SK-N-MC (cell line): ENCODE measurements around the gene ZCCHC14.

Source experiments
- DNase-seq: peaks from one replicate; pipeline ENCODE4 v3.0.0-alpha.2; 2011; ENCODE audit warnings: low read depth, low spot score
- H3K27ac ChIP-seq: fragments of 200-600 bp; sonication (generic); 2 replicates; pipeline ENCODE4 v1.5.1; 2016; ENCODE audit warnings: mixed run types
- H3K36me3 ChIP-seq: fragments of 200-600 bp; sonication (generic); 2 replicates; pipeline ENCODE4 v1.6.1; 2017; ENCODE audit warnings: antibody characterized with exemption, low read length, mixed read lengths; ENCODE audit not compliant: insufficient read depth
- H3K4me3 ChIP-seq: fragments of 200-600 bp; sonication (generic); 2 replicates; pipeline ENCODE4 v1.5.1; 2016
- H3K9ac ChIP-seq: fragments of 200-600 bp; sonication (generic); 2 replicates; pipeline ENCODE4 v1.8.0; 2017; ENCODE audit warnings: mixed run types, mixed read lengths; ENCODE audit not compliant: insufficient read length
- H3K9me3 ChIP-seq: fragments of 200-600 bp; sonication (generic); 2 replicates; pipeline ENCODE4 v1.6.1; 2017; ENCODE audit warnings: low read depth, mild to moderate bottlenecking, antibody characterized with exemption, low read length, moderate library complexity, mixed read lengths
- EZH2 ChIP-seq: fragments of 200-600 bp; sonication (generic); IDR thresholded peaks from one replicate; pipeline ENCODE4 v1.6.1; 2017; ENCODE audit warnings: antibody characterized with exemption
- FOXP2 ChIP-seq: optimal IDR thresholded peaks from 2 replicates; pipeline ENCODE3; 2011; ENCODE audit warnings: mild to moderate bottlenecking, moderate library complexity; ENCODE audit not compliant: insufficient read depth; ENCODE audit errors: extremely low read length, control extremely low read depth
- POLR2AphosphoS5 ChIP-seq: IDR thresholded peaks from 2 replicates; pipeline ENCODE4 v1.6.1; 2012; ENCODE audit warnings: mild to moderate bottlenecking, low read depth, low read length, borderline replicate concordance

The ZCCHC14 gene

DNA sequence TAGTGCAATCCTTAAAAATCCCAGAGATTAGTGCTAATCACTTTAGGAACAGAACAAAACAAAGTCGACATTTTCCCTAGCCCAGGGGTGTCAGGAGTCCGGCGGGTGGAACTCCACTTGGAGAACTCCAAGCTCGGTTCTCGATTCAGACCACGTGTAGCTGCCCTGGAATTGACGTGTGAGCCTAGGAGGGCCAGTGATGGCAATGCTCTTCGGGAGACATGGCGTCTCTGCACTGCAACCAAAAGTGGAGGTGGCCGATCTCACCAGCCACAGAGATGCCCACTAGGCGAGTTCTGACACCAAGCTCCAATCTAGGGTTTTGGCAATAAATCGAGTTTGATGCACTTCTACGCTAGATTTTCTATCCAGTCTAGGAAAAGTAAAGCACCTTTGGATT lies 83.0 kb downstream of the ZCCHC14 start:
- Histone ChIP-seq H3K9ac (no peak overlapping the region), H3K36me3 (no peaks in the 10 kb centered on the region; the same call in 1 of the 2 replicates)
- TF ChIP-seq POLR2AphosphoS5 = no peak
- no peak for TF ChIP-seq FOXP2
- no peak for TF ChIP-seq EZH2

DNA sequence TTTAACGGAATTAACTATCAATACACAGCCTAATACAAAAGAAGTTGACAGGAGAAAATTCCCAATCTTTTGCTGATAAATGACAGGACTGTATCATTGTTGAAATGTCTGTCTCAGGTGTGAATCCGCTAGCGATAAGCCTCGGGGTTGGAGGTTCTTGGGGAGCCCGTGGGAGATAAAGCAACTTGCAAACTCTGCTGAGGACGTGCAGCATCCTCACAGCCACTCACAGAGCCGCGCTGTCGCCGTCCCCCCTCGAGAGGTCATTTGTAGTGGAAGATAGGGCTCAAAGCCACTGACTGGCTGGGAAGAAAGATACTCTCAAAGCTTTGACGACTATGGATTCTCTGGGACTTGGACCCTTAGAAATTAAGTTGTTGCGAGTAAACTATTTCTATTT lies 83.7 kb downstream of the ZCCHC14 start:
- no peak for TF ChIP-seq POLR2AphosphoS5
- H3K36me3 ChIP-seq = no peaks in the 10 kb centered on the region; the same call in 1 of the 2 replicates
- H3K4me3 ChIP-seq = no peak overlapping the region
- H3K9ac ChIP-seq = no peak overlapping the region
- no peak overlapping the region for H3K27ac ChIP-seq
- no peaks in the 10 kb centered on the region for H3K9me3 ChIP-seq
- DNase-seq = no peak

More for the DNA sequence above, 83.0 kb downstream of the ZCCHC14 start:
- Histone ChIP-seq H3K27ac (no peak overlapping the region), H3K9me3 (no peaks in the 10 kb centered on the region), H3K4me3 (no peak overlapping the region)
- DNase-seq = no peak

GRCh38 chr16:87407511-87408112 lies 85.2 kb downstream of the ZCCHC14 start:
- H3K9ac ChIP-seq = no peak overlapping the region
- no peaks in the 10 kb centered on the region; the same call in 1 of the 2 replicates for H3K36me3 ChIP-seq

GRCh38 chr16:87406495-87407088 lies 86.2 kb downstream of the ZCCHC14 start:
- Histone ChIP-seq H3K4me3 (no peak overlapping the region), H3K9me3 (no peaks in the 10 kb centered on the region), H3K36me3 (no peaks in the 10 kb centered on the region; the same call in 1 of the 2 replicates), H3K27ac (no peak overlapping the region), H3K9ac (no peak overlapping the region)
- TF ChIP-seq POLR2AphosphoS5 = no peak
- TF ChIP-seq FOXP2 = no peak
- TF ChIP-seq EZH2 = no peak
- no peak for DNase-seq

More at GRCh38 chr16:87407511-87408112, 85.2 kb downstream of the ZCCHC14 start:
- H3K27ac ChIP-seq = no peak overlapping the region
- no peak for DNase-seq
- TF ChIP-seq POLR2AphosphoS5 = no peak
- TF ChIP-seq FOXP2 = no peak
- TF ChIP-seq EZH2 = no peak
- no peaks in the 10 kb centered on the region for H3K9me3 ChIP-seq
- H3K4me3 ChIP-seq = no peak overlapping the region

- Histone ChIP-seq H3K4me3 (no peak overlapping the region), H3K9ac (no peak overlapping the region), H3K9me3 (no peaks in the 10 kb centered on the region), H3K36me3 (no peaks in the 10 kb centered on the region; the same call in 1 of the 2 replicates), H3K27ac (no peak overlapping the region)
- DNase-seq = no peak
- TF ChIP-seq POLR2AphosphoS5 (no peak), EZH2 (no peak), FOXP2 (no peak)
Observed at GRCh38 chr16:87404764-87405625, 87.8 kb downstream of the ZCCHC14 start.

DNA sequence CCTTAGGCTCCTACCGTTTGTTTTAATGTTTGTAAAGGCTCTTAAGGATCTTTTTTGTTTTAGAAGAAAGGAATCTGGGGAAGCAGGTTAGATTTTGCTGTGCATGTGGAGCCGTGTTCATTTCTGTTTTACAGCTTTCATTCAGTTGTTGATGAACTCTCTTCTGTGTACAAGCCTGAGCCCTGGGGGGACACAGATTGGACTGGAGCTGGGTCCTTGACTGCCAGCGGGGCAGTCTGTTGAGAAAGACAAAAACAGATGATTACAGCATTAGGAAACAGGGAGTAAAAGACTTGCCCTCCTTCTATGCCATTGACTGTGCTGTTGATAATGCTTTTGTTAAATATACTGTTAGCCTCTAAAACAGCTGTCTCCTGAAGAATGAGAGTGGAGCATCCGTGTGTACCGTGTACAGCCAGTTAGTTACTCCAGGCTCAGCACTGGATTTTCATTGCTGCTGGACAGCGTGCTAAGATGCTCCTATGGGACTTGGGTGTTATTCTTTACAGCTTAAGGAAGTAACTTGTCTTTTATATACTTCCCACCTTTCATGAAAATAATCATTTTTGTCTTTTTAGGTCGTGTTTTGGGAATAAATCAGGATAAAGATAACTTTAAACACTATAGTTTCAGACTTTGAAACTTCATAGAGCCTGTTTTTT lies 97.5 kb downstream of the ZCCHC14 start:
- Histone ChIP-seq H3K36me3 (no peaks in the 10 kb centered on the region), H3K9ac (no peak overlapping the region)
- DNase-seq = no peak

DNA sequence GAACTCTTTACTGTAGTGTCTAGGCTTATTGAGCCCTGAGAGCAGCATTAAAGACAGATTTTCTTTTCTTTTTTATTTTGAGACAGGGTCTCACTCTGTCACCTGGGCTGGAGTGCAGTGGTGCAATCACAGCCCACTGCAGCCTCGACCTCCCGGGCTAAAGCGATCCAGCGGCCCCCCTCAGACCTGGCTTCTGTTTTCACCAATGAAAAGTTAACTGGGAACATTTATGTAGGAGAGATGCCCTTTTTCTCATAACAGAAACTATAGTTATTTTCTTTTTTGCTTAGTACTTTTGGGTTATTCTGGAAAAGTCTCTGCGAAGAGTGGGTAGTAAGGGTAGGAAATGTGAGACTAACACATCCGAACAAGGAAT lies 99.2 kb downstream of the ZCCHC14 start:
- H3K27ac ChIP-seq = no peak overlapping the region
- no peak overlapping the region for H3K9ac ChIP-seq

More for the DNA sequence above, 97.5 kb downstream of the ZCCHC14 start:
- Histone ChIP-seq H3K27ac (no peak overlapping the region), H3K9me3 (no peaks in the 10 kb centered on the region), H3K4me3 (no peak overlapping the region)
- TF ChIP-seq POLR2AphosphoS5 = no peak
- no peak for TF ChIP-seq EZH2
- no peak for TF ChIP-seq FOXP2

More for the DNA sequence above, 99.2 kb downstream of the ZCCHC14 start:
- Histone ChIP-seq H3K9me3 (no peaks in the 10 kb centered on the region), H3K4me3 (peak overlapping the region; percentile 77), H3K36me3 (no peaks in the 10 kb centered on the region)
- DNase-seq = no peak
- TF ChIP-seq FOXP2 (no peak), EZH2 (no peak), POLR2AphosphoS5 (no peak)
